Gastroesophageal sphincter (tissue), 3 donors: ENCODE results near the gene KIAA1217.

Experiments used
- POLR2A ChIP-seq, 2 donors: fragments of 450-650 bp; IDR thresholded peaks; one replicate each; pipeline ENCODE4 v1.6.1; 2017; ENCODE audit warnings: antibody characterized with exemption in 2 of 2, mild to moderate bottlenecking in 2 of 2, moderate library complexity in 1 of 2
- TF ChIP-seq, protein P1 (sequence below), 4 experiments: fragments of 200-600 bp in 2 of 4; fragments of 450-650 bp in 2 of 4; sonication (generic) in 1 of 4; IDR thresholded peaks; one replicate each; pipeline ENCODE4 v1.5.1; 2017 to 2019; ENCODE audit warnings: antibody characterized with exemption in 4 of 4, mild to moderate bottlenecking in 2 of 4, moderate library complexity in 2 of 4

DNA sequence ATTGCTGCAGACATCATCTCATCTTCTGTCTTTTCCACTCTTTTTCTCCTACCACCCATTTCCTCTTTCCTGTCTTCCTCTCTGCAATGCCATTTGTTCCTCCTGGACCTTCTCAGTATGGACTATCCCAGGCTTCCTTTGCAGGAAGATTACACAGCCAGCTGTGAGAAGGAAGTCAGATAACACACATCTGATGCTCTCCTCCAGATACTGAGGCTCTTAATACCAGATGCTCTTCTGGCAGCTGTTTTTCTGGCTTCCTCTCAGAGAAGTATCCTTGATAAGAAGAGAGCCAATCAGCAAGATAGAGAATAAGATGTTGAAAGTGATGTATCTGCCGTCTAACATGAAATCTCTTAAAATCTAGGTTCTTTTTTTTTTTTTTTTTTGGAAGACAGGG is 14.4 kb downstream of the KIAA1217 start:
- no peak for TF ChIP-seq POLR2A (IDR thresholded peaks at IDR 0.05)
- TF ChIP-seq, protein P1, sequence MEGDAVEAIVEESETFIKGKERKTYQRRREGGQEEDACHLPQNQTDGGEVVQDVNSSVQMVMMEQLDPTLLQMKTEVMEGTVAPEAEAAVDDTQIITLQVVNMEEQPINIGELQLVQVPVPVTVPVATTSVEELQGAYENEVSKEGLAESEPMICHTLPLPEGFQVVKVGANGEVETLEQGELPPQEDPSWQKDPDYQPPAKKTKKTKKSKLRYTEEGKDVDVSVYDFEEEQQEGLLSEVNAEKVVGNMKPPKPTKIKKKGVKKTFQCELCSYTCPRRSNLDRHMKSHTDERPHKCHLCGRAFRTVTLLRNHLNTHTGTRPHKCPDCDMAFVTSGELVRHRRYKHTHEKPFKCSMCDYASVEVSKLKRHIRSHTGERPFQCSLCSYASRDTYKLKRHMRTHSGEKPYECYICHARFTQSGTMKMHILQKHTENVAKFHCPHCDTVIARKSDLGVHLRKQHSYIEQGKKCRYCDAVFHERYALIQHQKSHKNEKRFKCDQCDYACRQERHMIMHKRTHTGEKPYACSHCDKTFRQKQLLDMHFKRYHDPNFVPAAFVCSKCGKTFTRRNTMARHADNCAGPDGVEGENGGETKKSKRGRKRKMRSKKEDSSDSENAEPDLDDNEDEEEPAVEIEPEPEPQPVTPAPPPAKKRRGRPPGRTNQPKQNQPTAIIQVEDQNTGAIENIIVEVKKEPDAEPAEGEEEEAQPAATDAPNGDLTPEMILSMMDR (IDR thresholded peaks at IDR 0.05): no peak
